K562 (cell line): ENCODE data around the gene RHEX. TPM values are rescaled to one million over a fixed set of nuclear protein-coding genes. Genes with fewer than 3 reads are reported as not detected.

Experiments
- ATAC-seq: fragments of 200-7000 bp; cut with Tn5 transposase; 3 replicates; pipeline ENCODE4 v1.9.1; 2020; ENCODE audit warnings: moderate library complexity
- BruUV-seq: library from RNA; stranded (reverse); fragments of 400-500 nt; replicated peaks from 2 replicates; lab custom pipeline; 2021; lab: Mats Ljungman, UMichigan
- CTCF ChIA-PET: fragments of 300-600 bp; formaldehyde crosslinking; extraction: SDS; loops from one replicate; lab custom pipeline; 2021; ENCODE audit warnings: low intra/inter-chr PET ratio; lab: Yijun Ruan, JAX
- POLR2A ChIA-PET: fragments of 300-600, 350-650 bp; sonication (Branson Sonifier 250); formaldehyde crosslinking; extraction: SDS; loops from one replicate; lab custom pipeline; 2021; ENCODE audit warnings: antibody characterized with exemption, inconsistent platforms; lab: Yijun Ruan, JAX
- DNase-seq, 4 experiments: peaks; one replicate each; pipeline versions ENCODE4 v3.0.0 to v3.0.0-alpha.2; 2011 to 2018; ENCODE audit warnings: low spot score in 3 of 4, mixed read lengths in 3 of 4; ENCODE audit errors: extremely low read depth in 1 of 4
- FAIRE-seq: peaks from 2 replicates; lab custom pipeline; 2011; peaks lifted over from hg19 to GRCh38; lab: Jason Lieb, UNC
- H2AFZ ChIP-seq: 2 replicates; pipeline ENCODE4 v1.6.0; 2011; ENCODE audit warnings: low read depth, low read length, control low read depth, inconsistent platforms
- H3K27ac ChIP-seq: fragments of 200-600 bp; 3 replicates; pipeline ENCODE4 v1.8.0; 2011; ENCODE audit warnings: low read depth, mild to moderate bottlenecking, control low read depth, inconsistent platforms, low read length, moderate library complexity, mixed read lengths; ENCODE audit errors: extremely low read depth
- H3K27me3 ChIP-seq, 2 experiments: fragments of 300-600 bp in 1 of 2; 2 replicates in 1 of 2; 3 replicates in 1 of 2; pipeline versions ENCODE4 v1.6.0 to v1.8.0; 2011; ENCODE audit warnings: inconsistent platforms in 2 of 2, low read length in 2 of 2, mild to moderate bottlenecking in 1 of 2, mixed read lengths in 1 of 2, moderate library complexity in 1 of 2; ENCODE audit not compliant: control insufficient read depth in 2 of 2, insufficient read depth in 2 of 2
- H3K36me3 ChIP-seq: fragments of 300-600 bp; 3 replicates; pipeline ENCODE4 v1.8.0; 2011; ENCODE audit warnings: mild to moderate bottlenecking, low read length, inconsistent platforms; ENCODE audit not compliant: control insufficient read depth, insufficient read depth
- H3K4me1 ChIP-seq, 2 experiments: fragments of 200-600 bp in 1 of 2; replicated peaks in 1 of 2; 2 replicates in 1 of 2; 3 replicates in 1 of 2; pipeline versions ENCODE4 v1.5.1 to v1.8.0; 2011; ENCODE audit warnings: inconsistent platforms in 2 of 2, low read length in 2 of 2, mild to moderate bottlenecking in 1 of 2, mixed read lengths in 1 of 2, moderate library complexity in 1 of 2; ENCODE audit not compliant: control insufficient read depth in 2 of 2, insufficient read depth in 2 of 2
- H3K4me2 ChIP-seq: 2 replicates; pipeline ENCODE4 v1.6.1; 2011; ENCODE audit warnings: low read length, control low read depth, inconsistent platforms, mixed read lengths; ENCODE audit not compliant: insufficient read depth
- H3K4me3 ChIP-seq: fragments of 200-600 bp; sonication (generic), shearing (Covaris generic); 2 replicates; pipeline ENCODE4 v1.5.1; 2016; ENCODE audit warnings: control low read depth, inconsistent platforms
- H3K79me2 ChIP-seq: fragments of 200-600 bp; 3 replicates; pipeline ENCODE4 v1.8.0; 2011; ENCODE audit warnings: low read length, inconsistent platforms; ENCODE audit not compliant: control insufficient read depth, insufficient read depth
- H3K9ac ChIP-seq, 2 experiments: 2 replicates each; pipeline versions ENCODE4 v1.6.0 to v1.6.1; 2011; ENCODE audit warnings: low read depth in 2 of 2, low read length in 2 of 2, control low read depth in 1 of 2, inconsistent platforms in 1 of 2, mild to moderate bottlenecking in 1 of 2, mixed read lengths in 1 of 2; ENCODE audit not compliant: insufficient read depth in 1 of 2
- H3K9me1 ChIP-seq: one replicate; pipeline ENCODE4 v1.6.0; 2011; ENCODE audit warnings: inconsistent platforms, mild to moderate bottlenecking, low read length, moderate library complexity; ENCODE audit not compliant: control insufficient read depth, insufficient read depth
- H3K9me3 ChIP-seq: replicated peaks from 2 replicates; pipeline ENCODE4 v1.5.1; 2011; ENCODE audit warnings: low read depth, low read length, inconsistent platforms; ENCODE audit not compliant: control insufficient read depth, insufficient read depth
- H4K20me1 ChIP-seq: replicated peaks from 2 replicates; pipeline ENCODE4 v1.6.1; 2011; ENCODE audit warnings: low read length, inconsistent platforms, mixed read lengths; ENCODE audit not compliant: control insufficient read depth, insufficient read depth
- DACH1 ChIP-seq: fragments of 450-650 bp; IDR thresholded peaks from 2 replicates; pipeline ENCODE4 v1.6.1; 2018; ENCODE audit not compliant: partially characterized antibody
- GATAD2A ChIP-seq: fragments of 450-650 bp; IDR thresholded peaks from 2 replicates; pipeline ENCODE4 v1.6.1; 2017
- HMG20B ChIP-seq: fragments of 250-450 bp; sonication (Bioruptor Pico); IDR thresholded peaks from 2 replicates; pipeline ENCODE4 v1.5.0; 2021; ENCODE audit warnings: mild to moderate bottlenecking
- RBFOX2 ChIP-seq: fragments of 200-400 bp; formaldehyde crosslinking; IDR thresholded peaks from 2 replicates; pipeline ENCODE4 v1.6.1; 2017; ENCODE audit warnings: low read depth, mild to moderate bottlenecking, low read length, moderate library complexity
- SMAD3 ChIP-seq: fragments of 450-650 bp; formaldehyde crosslinking; conservative IDR thresholded peaks from 2 replicates; pipeline ENCODE4 v1.4.0; 2020; ENCODE audit warnings: mild to moderate bottlenecking
- SMARCE1 ChIP-seq: fragments of 450-650 bp; IDR thresholded peaks from 2 replicates; pipeline ENCODE4 v1.7.1; 2016; ENCODE audit warnings: mild to moderate bottlenecking
- ZBTB1 ChIP-seq: sonication (generic); formaldehyde crosslinking; IDR thresholded peaks from 2 replicates; pipeline ENCODE4 v1.8.1; 2023; ENCODE audit warnings: missing genetic modification reagents, low read depth, mild to moderate bottlenecking, borderline replicate concordance
- ZBTB17 ChIP-seq: fragments of 450-650 bp; formaldehyde crosslinking; IDR thresholded peaks from 2 replicates; pipeline ENCODE4 v1.4.0; 2020; ENCODE audit warnings: mild to moderate bottlenecking
- ZBTB7A ChIP-seq: IDR thresholded peaks from 2 replicates; pipeline ENCODE4 v1.6.1; 2011; ENCODE audit warnings: low read depth, mild to moderate bottlenecking, low read length, moderate library complexity, borderline replicate concordance; ENCODE audit not compliant: control insufficient read depth
- ZNF184 ChIP-seq: sonication (generic); formaldehyde crosslinking; IDR thresholded peaks from 2 replicates; pipeline ENCODE4 v1.5.0; 2020; ENCODE audit warnings: missing genetic modification reagents
- ZNF212 ChIP-seq: fragments of 450-650 bp; formaldehyde crosslinking; IDR thresholded peaks from 2 replicates; pipeline ENCODE4 v1.4.0; 2020; ENCODE audit warnings: mild to moderate bottlenecking
- ZNF274 ChIP-seq: IDR thresholded peaks from 2 replicates; pipeline ENCODE4 v1.6.1; 2011; ENCODE audit warnings: low read depth, mild to moderate bottlenecking, low read length, moderate library complexity, borderline replicate concordance
- WGBS: fragments of 100-300 bp; shearing (Covaris generic); methylation state at CpG from one replicate; pipeline ENCODE4 v1.1.6; 2016; ENCODE audit warnings: low coverage, mixed read lengths; ENCODE audit not compliant: insufficient coverage; ENCODE audit errors: missing lambda C conversion rate; 5-methylcytosine and 5-hydroxymethylcytosine counted together
- in situ Hi-C: fragments of 300-500 bp; cut with MboI; formaldehyde crosslinking; loops from 4 replicates; pipeline ENCODE4 v1.15.0; 2018; ENCODE audit warnings: inconsistent platforms, mixed read lengths
- intact Hi-C: fragments of 100-400 bp; cut with micrococcal nuclease; formaldehyde crosslinking; loops from 2 replicates; pipeline ENCODE4 v1.14.2; 2022
- polyA plus RNA-seq, 8 experiments: library from polyadenylated mRNA; depleted of rRNA in 4 of 8; stranded (reverse) in 5 of 8; unstranded in 3 of 8; fragments of >200 nt; fragmentation: Nextera tagmentation in 2 of 8; fragmentation: Illumina TruSeq in 1 of 8; extraction: Ambion mirVana in 2 of 8; extraction: Trizol in 1 of 8; gene quantifications; 2 replicates each; pipeline versions ENCODE4 v1.2.1 to v1.2.3, GENCODE V29; 2011 to 2014; ENCODE audit warnings: inconsistent platforms in 1 of 8, missing spikeins in 1 of 8
- total RNA-seq, 7 experiments: library from RNA; depleted of rRNA in 6 of 7; stranded (reverse); fragments of >200 nt in 6 of 7; fragmentation: Illumina TruSeq in 2 of 7; extraction: Trizol in 2 of 7; gene quantifications; 2 replicates each; pipeline versions ENCODE4 v1.2.1 to v1.2.3, GENCODE V29; 2011 to 2021; ENCODE audit warnings: low replicate concordance in 1 of 7
- TF ChIP-seq, protein P1 (sequence below): IDR thresholded peaks from 2 replicates; pipeline ENCODE4 v1.6.1; 2012; ENCODE audit warnings: low read depth, low read length, improper control_type of control experiment, borderline replicate concordance
- TF ChIP-seq, protein P2 (sequence below): sonication (generic); formaldehyde crosslinking; IDR thresholded peaks from 2 replicates; pipeline ENCODE4 v1.8.0; 2023; ENCODE audit warnings: mild to moderate bottlenecking, missing genetic modification reagents
- TF ChIP-seq, protein P3 (sequence below), 3 experiments: IDR thresholded peaks in 2 of 3; conservative IDR thresholded peaks in 1 of 3; 2 replicates each; pipeline ENCODE4 v1.5.1; 2011 to 2012; ENCODE audit warnings: low read length in 3 of 3, mild to moderate bottlenecking in 3 of 3, control low read depth in 2 of 3, improper control_type of control experiment in 1 of 3, inconsistent platforms in 1 of 3, low read depth in 1 of 3, mixed read lengths in 1 of 3, moderate library complexity in 1 of 3; ENCODE audit not compliant: insufficient read depth in 2 of 3

Gene RHEX
- total and polyA plus RNA-seq, 9 of the 15 experiments (the other 6 are each of a cell fraction or from before 2014, with no cell fraction given) = not detected

DNA sequence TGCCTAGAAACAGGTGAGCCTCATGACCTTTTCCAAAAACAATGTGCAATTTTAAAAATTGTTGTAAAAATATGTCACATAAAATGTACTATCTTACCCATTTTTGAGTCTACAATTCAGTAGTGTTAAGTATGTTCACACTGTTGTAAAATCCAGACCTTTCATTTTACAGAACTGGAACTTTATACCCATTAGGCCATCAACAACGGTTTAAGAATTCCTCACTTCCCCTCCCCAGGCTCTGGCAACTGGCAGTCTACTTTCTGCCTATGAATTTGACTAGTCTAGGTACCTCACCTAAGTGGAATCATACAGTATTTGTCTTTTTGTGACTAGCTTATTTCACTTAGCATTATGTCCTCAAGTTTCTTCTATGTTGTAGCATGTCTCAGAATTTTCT lies 37.9 kb upstream of the RHEX start:
- Histone ChIP-seq H3K27ac (no peak overlapping the region), H3K9ac (no peak overlapping the region), H3K4me3 (no peak overlapping the region), H2AFZ (no peak overlapping the region), H3K27me3 (peaks cover 1 to 18% of the 10 kb centered on the region in 2 experiments; a peak in 3 of 5 replicates), H4K20me1 (no peaks in the 10 kb centered on the region; the same call in 1 of the 2 replicates), H3K9me3 (no peaks in the 10 kb centered on the region), H3K4me2 (no peak overlapping the region), H3K79me2 (no peaks in the 10 kb centered on the region), H3K36me3 (no peaks in the 10 kb centered on the region), H3K4me1 (peaks cover 9 to 16% of the 10 kb centered on the region in 2 experiments), H3K9me1 (no peaks in the 10 kb centered on the region)
- TF ChIP-seq ZNF212 (CRISPR knock-in tag) (no peak), ZBTB1 (CRISPR knock-in tag) (no peak), ZNF184 (no peak), SMARCE1 (no peak), ZBTB17 (CRISPR knock-in tag) (no peak), GATAD2A (no peak), HMG20B (CRISPR knock-in tag) (no peak), SMAD3 (CRISPR knock-in tag) (no peak), RBFOX2 (no peak), DACH1 (no peak), ZBTB7A (no peak), ZNF274 (no peak)
- TF ChIP-seq, protein P1, sequence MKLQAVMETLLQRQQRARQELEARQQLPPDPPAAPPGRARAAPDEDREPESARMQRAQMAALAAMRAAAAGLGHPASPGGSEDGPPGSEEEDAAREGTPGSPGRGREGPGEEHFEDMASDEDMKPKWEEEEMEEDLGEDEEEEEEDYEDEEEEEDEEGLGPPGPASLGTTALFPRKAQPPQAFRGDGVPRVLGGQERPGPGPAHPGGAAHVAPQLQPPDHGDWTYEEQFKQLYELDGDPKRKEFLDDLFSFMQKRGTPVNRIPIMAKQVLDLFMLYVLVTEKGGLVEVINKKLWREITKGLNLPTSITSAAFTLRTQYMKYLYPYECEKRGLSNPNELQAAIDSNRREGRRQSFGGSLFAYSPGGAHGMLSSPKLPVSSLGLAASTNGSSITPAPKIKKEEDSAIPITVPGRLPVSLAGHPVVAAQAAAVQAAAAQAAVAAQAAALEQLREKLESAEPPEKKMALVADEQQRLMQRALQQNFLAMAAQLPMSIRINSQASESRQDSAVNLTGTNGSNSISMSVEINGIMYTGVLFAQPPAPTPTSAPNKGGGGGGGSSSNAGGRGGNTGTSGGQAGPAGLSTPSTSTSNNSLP = no peak
- TF ChIP-seq, protein P2, sequence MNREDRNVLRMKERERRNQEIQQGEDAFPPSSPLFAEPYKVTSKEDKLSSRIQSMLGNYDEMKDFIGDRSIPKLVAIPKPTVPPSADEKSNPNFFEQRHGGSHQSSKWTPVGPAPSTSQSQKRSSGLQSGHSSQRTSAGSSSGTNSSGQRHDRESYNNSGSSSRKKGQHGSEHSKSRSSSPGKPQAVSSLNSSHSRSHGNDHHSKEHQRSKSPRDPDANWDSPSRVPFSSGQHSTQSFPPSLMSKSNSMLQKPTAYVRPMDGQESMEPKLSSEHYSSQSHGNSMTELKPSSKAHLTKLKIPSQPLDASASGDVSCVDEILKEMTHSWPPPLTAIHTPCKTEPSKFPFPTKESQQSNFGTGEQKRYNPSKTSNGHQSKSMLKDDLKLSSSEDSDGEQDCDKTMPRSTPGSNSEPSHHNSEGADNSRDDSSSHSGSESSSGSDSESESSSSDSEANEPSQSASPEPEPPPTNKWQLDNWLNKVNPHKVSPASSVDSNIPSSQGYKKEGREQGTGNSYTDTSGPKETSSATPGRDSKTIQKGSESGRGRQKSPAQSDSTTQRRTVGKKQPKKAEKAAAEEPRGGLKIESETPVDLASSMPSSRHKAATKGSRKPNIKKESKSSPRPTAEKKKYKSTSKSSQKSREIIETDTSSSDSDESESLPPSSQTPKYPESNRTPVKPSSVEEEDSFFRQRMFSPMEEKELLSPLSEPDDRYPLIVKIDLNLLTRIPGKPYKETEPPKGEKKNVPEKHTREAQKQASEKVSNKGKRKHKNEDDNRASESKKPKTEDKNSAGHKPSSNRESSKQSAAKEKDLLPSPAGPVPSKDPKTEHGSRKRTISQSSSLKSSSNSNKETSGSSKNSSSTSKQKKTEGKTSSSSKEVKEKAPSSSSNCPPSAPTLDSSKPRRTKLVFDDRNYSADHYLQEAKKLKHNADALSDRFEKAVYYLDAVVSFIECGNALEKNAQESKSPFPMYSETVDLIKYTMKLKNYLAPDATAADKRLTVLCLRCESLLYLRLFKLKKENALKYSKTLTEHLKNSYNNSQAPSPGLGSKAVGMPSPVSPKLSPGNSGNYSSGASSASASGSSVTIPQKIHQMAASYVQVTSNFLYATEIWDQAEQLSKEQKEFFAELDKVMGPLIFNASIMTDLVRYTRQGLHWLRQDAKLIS (CRISPR knock-in tag) = no peak
- TF ChIP-seq, protein P3, sequence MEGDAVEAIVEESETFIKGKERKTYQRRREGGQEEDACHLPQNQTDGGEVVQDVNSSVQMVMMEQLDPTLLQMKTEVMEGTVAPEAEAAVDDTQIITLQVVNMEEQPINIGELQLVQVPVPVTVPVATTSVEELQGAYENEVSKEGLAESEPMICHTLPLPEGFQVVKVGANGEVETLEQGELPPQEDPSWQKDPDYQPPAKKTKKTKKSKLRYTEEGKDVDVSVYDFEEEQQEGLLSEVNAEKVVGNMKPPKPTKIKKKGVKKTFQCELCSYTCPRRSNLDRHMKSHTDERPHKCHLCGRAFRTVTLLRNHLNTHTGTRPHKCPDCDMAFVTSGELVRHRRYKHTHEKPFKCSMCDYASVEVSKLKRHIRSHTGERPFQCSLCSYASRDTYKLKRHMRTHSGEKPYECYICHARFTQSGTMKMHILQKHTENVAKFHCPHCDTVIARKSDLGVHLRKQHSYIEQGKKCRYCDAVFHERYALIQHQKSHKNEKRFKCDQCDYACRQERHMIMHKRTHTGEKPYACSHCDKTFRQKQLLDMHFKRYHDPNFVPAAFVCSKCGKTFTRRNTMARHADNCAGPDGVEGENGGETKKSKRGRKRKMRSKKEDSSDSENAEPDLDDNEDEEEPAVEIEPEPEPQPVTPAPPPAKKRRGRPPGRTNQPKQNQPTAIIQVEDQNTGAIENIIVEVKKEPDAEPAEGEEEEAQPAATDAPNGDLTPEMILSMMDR (IDR thresholded peaks at IDR 0.05 in 2 of 3, conservative IDR thresholded peaks at IDR 0.05 in 1 of 3; ENCODE audit: insufficient read depth in 2 of 3, low read depth in 1 of 3, low read length in 3 of 3) = no peak
- CTCF ChIA-PET = no interaction called here
- WGBS = 5% methylated on average over 1 of the region's 1 CpG
- DNase-seq = no peak
- in situ Hi-C loops (no loop called here), intact Hi-C loops (no loop called here)
- no peak for ATAC-seq
- FAIRE-seq = no peak
- POLR2A ChIA-PET = interaction anchor here (0.6 kb wide), 1 partner anchor 9 kb away, joined by 3 read pairs; the partner anchor contains the start of gene CTSE
- BruUV-seq = no TSS peak
